Neural cell (in vitro differentiated cells): ENCODE data around the gene GUCA1A. TPM values are rescaled to one million over a fixed set of nuclear protein-coding genes. Genes with fewer than 3 reads are reported as not detected.

Experiments used
- H2AFZ ChIP-seq: fragments of 200-600, 300-800 bp; sonication (generic), shearing (Covaris generic); 2 replicates; pipeline ENCODE4 v1.6.0; 2014; ENCODE audit warnings: low read depth, mild to moderate bottlenecking, antibody characterized with exemption, low read length, moderate library complexity
- H3F3A ChIP-seq: fragments of 200-600 bp; shearing (Covaris generic); 2 replicates; pipeline ENCODE4 v1.6.1; 2016; ENCODE audit warnings: mild to moderate bottlenecking, moderate library complexity, mixed read lengths, antibody characterized with exemption, low read length; ENCODE audit not compliant: insufficient read depth, poor library complexity, severe bottlenecking
- H3K27ac ChIP-seq: fragments of 200-600, 300-800 bp; sonication (generic), shearing (Covaris generic); 2 replicates; pipeline ENCODE4 v1.5.1; 2014; ENCODE audit warnings: mild to moderate bottlenecking, low read length, moderate library complexity
- H3K27me3 ChIP-seq: fragments of 300-800, 200-600 bp; sonication (generic), shearing (Covaris generic); 2 replicates; pipeline ENCODE4 v1.6.0; 2014; ENCODE audit warnings: mild to moderate bottlenecking, low read depth, low read length, moderate library complexity; ENCODE audit not compliant: insufficient read depth
- H3K36me3 ChIP-seq: fragments of 300-800, 200-600 bp; sonication (generic), shearing (Covaris generic); 2 replicates; pipeline ENCODE4 v1.5.1; 2014; ENCODE audit warnings: mild to moderate bottlenecking, antibody characterized with exemption, low read length, moderate library complexity; ENCODE audit not compliant: insufficient read depth
- H3K4me2 ChIP-seq: fragments of 300-800, 200-600 bp; sonication (generic), shearing (Covaris generic); 2 replicates; pipeline ENCODE4 v1.6.0; 2014; ENCODE audit warnings: mild to moderate bottlenecking, low read length
- H3K4me3 ChIP-seq: fragments of 300-800, 200-600 bp; sonication (generic), shearing (Covaris generic); 2 replicates; pipeline ENCODE4 v1.5.1; 2014; ENCODE audit warnings: mild to moderate bottlenecking, low read length, moderate library complexity
- H3K79me2 ChIP-seq: fragments of 200-600 bp; shearing (Covaris generic); replicated peaks from 2 replicates; pipeline ENCODE4 v1.6.0; 2014; ENCODE audit warnings: mild to moderate bottlenecking, low read length, moderate library complexity; ENCODE audit not compliant: insufficient read depth
- H3K9ac ChIP-seq: fragments of 300-800, 200-600 bp; sonication (generic), shearing (Covaris generic); 2 replicates; pipeline ENCODE4 v1.6.1; 2016; ENCODE audit warnings: mild to moderate bottlenecking, low read length, mixed read lengths
- H3K9me2 ChIP-seq: fragments of 200-600 bp; shearing (Covaris generic); 2 replicates; pipeline ENCODE4 v1.6.1; 2016; ENCODE audit warnings: mild to moderate bottlenecking, low read length, mixed read lengths; ENCODE audit not compliant: insufficient read depth
- H3K9me3 ChIP-seq: fragments of 200-600, 300-800 bp; sonication (generic), shearing (Covaris generic); 2 replicates; pipeline ENCODE4 v1.6.1; 2016; ENCODE audit warnings: mild to moderate bottlenecking, mixed run types, low read length, moderate library complexity, mixed read lengths
- H4K20me1 ChIP-seq: fragments of 200-600 bp; shearing (Covaris generic); 2 replicates; pipeline ENCODE4 v1.6.1; 2016; ENCODE audit warnings: mild to moderate bottlenecking, mixed run types; ENCODE audit not compliant: insufficient read depth
- EP300 ChIP-seq: fragments of 450-650 bp; conservative IDR thresholded peaks from 2 replicates; pipeline ENCODE4 v1.6.1; 2014; ENCODE audit warnings: antibody characterized with exemption, mild to moderate bottlenecking, moderate library complexity; ENCODE audit not compliant: poor library complexity, severe bottlenecking
- EZH2 ChIP-seq: fragments of 200-600, 300-800 bp; shearing (Covaris generic), sonication (generic); IDR thresholded peaks from 2 replicates; pipeline ENCODE4 v1.6.1; 2014; ENCODE audit warnings: antibody characterized with exemption, low read length, borderline replicate concordance, mild to moderate bottlenecking; ENCODE audit not compliant: insufficient read depth, poor library complexity, severe bottlenecking
- MXI1 ChIP-seq: fragments of 450-650 bp; conservative IDR thresholded peaks from 2 replicates; pipeline ENCODE4 v1.6.1; 2014; ENCODE audit warnings: antibody characterized with exemption, mild to moderate bottlenecking; ENCODE audit not compliant: poor library complexity, severe bottlenecking
- POLR2AphosphoS5 ChIP-seq: IDR thresholded peaks from 2 replicates; pipeline ENCODE4 v1.6.1; 2012
- RAD21 ChIP-seq: fragments of 450-650 bp; conservative IDR thresholded peaks from 2 replicates; pipeline ENCODE4 v1.6.1; 2014; ENCODE audit warnings: antibody characterized with exemption, mild to moderate bottlenecking, moderate library complexity
- REST ChIP-seq: IDR thresholded peaks from 2 replicates; pipeline ENCODE4 v1.6.1; 2012; ENCODE audit warnings: borderline replicate concordance
- SMC3 ChIP-seq: fragments of 450-650 bp; conservative IDR thresholded peaks from 2 replicates; pipeline ENCODE4 v1.6.1; 2014; ENCODE audit warnings: antibody characterized with exemption, mild to moderate bottlenecking, moderate library complexity; ENCODE audit not compliant: poor library complexity
- TAF1 ChIP-seq: IDR thresholded peaks from 2 replicates; pipeline ENCODE4 v1.6.1; 2012; ENCODE audit warnings: low read depth
- polyA plus RNA-seq: library from polyadenylated mRNA; depleted of rRNA; stranded (reverse); fragments of >200 nt; gene quantifications from 2 replicates; pipeline ENCODE4 v1.2.3, GENCODE V29; 2014
- TF ChIP-seq, protein P1 (sequence below): fragments of 450-650 bp; IDR thresholded peaks from 2 replicates; pipeline ENCODE4 v1.5.1; 2014; ENCODE audit warnings: antibody characterized with exemption, mild to moderate bottlenecking, moderate library complexity; ENCODE audit not compliant: poor library complexity, severe bottlenecking

Gene GUCA1A
- polyA plus RNA-seq, 1 donor from 2014 or later = 0.78 TPM

DNA sequence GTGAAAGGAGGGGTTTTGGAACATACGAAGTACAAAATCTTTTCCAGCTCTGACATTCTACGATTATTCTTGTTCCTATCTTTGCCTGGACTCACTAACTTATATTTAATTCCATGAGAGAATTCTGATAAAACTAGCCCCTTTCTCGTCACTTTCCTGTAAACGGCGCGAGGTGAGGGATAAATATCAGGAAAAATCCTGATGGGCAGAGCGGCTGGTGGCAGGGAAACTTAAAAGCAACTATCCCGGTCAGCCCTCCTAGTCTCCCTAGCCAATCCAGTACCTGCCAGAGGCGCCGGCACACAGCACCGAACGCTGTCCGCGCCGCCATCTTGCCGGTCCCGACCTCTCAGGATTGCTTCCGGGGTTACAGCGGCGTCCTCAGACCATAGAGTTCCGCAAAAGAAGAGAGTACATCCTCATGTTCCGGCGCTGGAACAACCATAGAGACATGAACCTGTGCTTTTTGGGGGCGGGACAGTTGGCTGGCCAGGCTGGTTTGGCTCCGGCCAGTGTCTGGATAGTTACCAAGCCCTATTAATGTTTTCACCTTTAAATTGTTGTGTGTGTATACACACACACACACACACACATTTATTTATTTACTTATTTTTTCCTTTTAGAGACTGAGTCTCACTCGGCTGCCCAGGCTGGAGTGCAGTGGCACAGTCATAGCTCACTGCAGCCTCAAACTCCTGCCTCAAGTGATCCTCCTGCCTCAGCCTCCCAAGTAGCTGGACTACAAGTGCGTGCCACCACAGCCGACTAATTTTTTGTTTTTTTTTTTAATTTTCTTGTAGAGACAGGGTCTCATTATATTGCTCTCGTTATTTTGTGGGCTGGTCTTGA lies 44.6 kb downstream of the GUCA1A start, which contains the start of gene MRPS10:
MRPS10 (minus strand) TSS at position 343 of the 849 bp plus-strand sequence; CDS start at position 331, 12 bp downstream.
- Histone ChIP-seq H3K27me3 (no peaks in the 10 kb centered on the region), H3K9me3 (no peaks in the 10 kb centered on the region), H2AFZ (peak within 1 kb of the TSS; percentile 90), H3K9ac (peak within 1 kb of the TSS; percentile 73), H3K36me3 (no peaks in the 10 kb centered on the region), H3K9me2 (no peaks in the 10 kb centered on the region), H3K27ac (peak within 1 kb of the TSS; percentile 61), H3F3A (peaks cover 4% of the 10 kb centered on the region), H3K4me3 (peak within 1 kb of the TSS; percentile 89), H3K4me2 (peak within 1 kb of the TSS; percentile 68), H4K20me1 (no peaks in the 10 kb centered on the region), H3K79me2 (peaks cover 10% of the 10 kb centered on the region)
- TF ChIP-seq, protein P1, sequence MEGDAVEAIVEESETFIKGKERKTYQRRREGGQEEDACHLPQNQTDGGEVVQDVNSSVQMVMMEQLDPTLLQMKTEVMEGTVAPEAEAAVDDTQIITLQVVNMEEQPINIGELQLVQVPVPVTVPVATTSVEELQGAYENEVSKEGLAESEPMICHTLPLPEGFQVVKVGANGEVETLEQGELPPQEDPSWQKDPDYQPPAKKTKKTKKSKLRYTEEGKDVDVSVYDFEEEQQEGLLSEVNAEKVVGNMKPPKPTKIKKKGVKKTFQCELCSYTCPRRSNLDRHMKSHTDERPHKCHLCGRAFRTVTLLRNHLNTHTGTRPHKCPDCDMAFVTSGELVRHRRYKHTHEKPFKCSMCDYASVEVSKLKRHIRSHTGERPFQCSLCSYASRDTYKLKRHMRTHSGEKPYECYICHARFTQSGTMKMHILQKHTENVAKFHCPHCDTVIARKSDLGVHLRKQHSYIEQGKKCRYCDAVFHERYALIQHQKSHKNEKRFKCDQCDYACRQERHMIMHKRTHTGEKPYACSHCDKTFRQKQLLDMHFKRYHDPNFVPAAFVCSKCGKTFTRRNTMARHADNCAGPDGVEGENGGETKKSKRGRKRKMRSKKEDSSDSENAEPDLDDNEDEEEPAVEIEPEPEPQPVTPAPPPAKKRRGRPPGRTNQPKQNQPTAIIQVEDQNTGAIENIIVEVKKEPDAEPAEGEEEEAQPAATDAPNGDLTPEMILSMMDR = peak; percentile 21
- TF ChIP-seq EP300 (peak; percentile 22), REST (peak; percentile 72), SMC3 (peak; percentile 60), TAF1 (peak; percentile 93), POLR2AphosphoS5 (peak; percentile 94), RAD21 (peak; percentile 33), EZH2 (no peak), MXI1 (peak; percentile 88)

DNA sequence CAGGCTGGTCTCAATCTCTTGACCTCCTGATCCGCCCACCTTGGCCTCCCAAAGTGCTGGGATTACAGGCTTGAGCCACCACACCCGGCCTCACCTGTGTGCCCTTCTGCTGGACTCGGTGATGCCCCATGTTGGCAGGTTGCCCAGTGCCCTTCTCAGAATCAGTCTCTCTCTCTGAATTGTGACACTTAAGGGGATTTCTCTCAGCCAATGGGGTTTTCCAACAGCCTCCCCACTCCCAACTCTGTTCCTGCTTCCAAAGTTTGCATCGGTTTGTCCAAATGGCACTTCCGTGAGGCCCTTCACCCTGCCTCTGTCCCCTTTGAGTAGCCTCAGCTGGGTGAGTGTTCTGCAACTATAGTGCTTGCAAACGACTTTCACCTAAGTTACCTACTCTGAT lies 47.6 kb downstream of the GUCA1A start:
- Histone ChIP-seq H3K9ac (no peak overlapping the region), H4K20me1 (no peaks in the 10 kb centered on the region), H3K79me2 (peaks cover 10% of the 10 kb centered on the region), H3K4me3 (no peak overlapping the region), H3K36me3 (no peaks in the 10 kb centered on the region), H3K9me2 (no peaks in the 10 kb centered on the region), H3K27ac (no peak overlapping the region), H3K27me3 (no peaks in the 10 kb centered on the region), H3F3A (peaks cover 4% of the 10 kb centered on the region), H2AFZ (no peak overlapping the region), H3K9me3 (no peaks in the 10 kb centered on the region), H3K4me2 (no peak overlapping the region)
- TF ChIP-seq RAD21 (no peak), MXI1 (no peak), POLR2AphosphoS5 (no peak), TAF1 (no peak), EP300 (no peak), SMC3 (no peak), REST (no peak), EZH2 (no peak)
- TF ChIP-seq, protein P1 = no peak
